LNCAP (cell line): ENCODE measurements around the gene PEX6.
A peak's percentile ranks its signal among the peaks of the same experiment; 100 is the strongest.

Experiments
- CTCF ChIP-seq: fragments of 450-650 bp; IDR thresholded peaks from 2 replicates; pipeline ENCODE4 v1.5.1; 2017; ENCODE audit warnings: mild to moderate bottlenecking

The PEX6 gene

GRCh38 chr6:43009124-43009523 is 30.1 kb upstream of the PEX6 start:
- TF ChIP-seq CTCF = no peak; the same call in 1 of the 2 replicates

- TF ChIP-seq CTCF = no peak
Observed at GRCh38 chr6:43007126-43007525, 28.1 kb upstream of the PEX6 start.

GRCh38 chr6:43006251-43006650 is 27.3 kb upstream of the PEX6 start:
- TF ChIP-seq CTCF = no peak

- TF ChIP-seq CTCF = no peak
Observed at GRCh38 chr6:43005844-43006243, 26.9 kb upstream of the PEX6 start.

GRCh38 chr6:43001843-43002242 is 22.9 kb upstream of the PEX6 start:
- no peak for TF ChIP-seq CTCF

GRCh38 chr6:42996513-42996912 is 17.5 kb upstream of the PEX6 start:
- peak; percentile 19; the same call in 1 of the 2 replicates for TF ChIP-seq CTCF

- no peak for TF ChIP-seq CTCF
Observed at GRCh38 chr6:42993445-42993844, 14.5 kb upstream of the PEX6 start.

GRCh38 chr6:42989923-42990322 is 10.9 kb upstream of the PEX6 start:
- TF ChIP-seq CTCF = no peak
